SK-N-MC (cell line): ENCODE results near the gene ATP6V0B.

Experiments
- EZH2 ChIP-seq: fragments of 200-600 bp; sonication (generic); IDR thresholded peaks from one replicate; pipeline ENCODE4 v1.6.1; 2017; ENCODE audit warnings: antibody characterized with exemption
- FOXP2 ChIP-seq: optimal IDR thresholded peaks from 2 replicates; pipeline ENCODE3; 2011; ENCODE audit warnings: mild to moderate bottlenecking, moderate library complexity; ENCODE audit not compliant: insufficient read depth; ENCODE audit errors: extremely low read length, control extremely low read depth
- POLR2AphosphoS5 ChIP-seq: IDR thresholded peaks from 2 replicates; pipeline ENCODE4 v1.6.1; 2012; ENCODE audit warnings: mild to moderate bottlenecking, low read depth, low read length, borderline replicate concordance

- no peak for TF ChIP-seq POLR2AphosphoS5
- TF ChIP-seq EZH2: no peak
- TF ChIP-seq FOXP2: no peak
These were observed 35.7 kb upstream of the ATP6V0B start for GRCh38 chr1:43938892-43939587.
